TTC549 (cell line): ENCODE results near the gene TNFRSF14.

ENCODE experiments used
- FAIRE-seq: peaks from 2 replicates; lab custom pipeline; 2012; peaks lifted over from hg19 to GRCh38; lab: Jason Lieb, UNC

The TNFRSF14 gene

DNA sequence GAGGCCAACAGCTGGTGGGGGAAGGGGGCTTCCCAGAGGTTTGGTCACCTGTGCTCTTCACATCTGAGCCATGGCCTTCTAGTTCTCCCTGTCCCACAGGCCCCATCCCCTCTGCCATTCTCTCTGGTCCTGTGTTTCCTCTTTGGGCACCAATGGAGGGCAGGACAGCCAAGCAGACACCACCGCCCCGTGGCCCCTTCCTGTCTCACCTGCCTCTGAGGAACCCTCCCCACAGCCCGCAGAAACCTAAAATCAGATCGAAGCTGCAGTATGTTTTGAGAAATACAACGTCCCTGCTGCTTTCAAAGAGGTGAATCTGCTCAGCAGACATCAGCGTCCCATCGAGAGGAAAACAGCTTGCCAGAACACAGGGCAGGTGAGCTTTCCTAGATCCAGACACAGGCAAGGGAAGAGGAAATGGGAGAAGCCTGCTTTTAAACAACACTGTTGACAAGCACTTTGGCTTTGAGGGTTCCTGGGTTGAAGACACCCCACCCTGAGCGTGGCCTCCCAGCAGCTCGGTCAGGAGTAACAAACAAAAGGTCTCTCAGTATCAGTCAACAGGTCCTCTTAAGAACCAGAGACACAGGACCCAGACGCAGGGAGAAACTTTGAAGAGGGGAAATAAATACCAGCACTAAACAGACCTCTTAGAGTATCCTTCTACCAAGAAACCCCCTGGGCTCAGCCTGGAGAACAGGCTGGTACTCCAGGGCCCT is 32.1 kb upstream of the TNFRSF14 start:
- no peak for FAIRE-seq

DNA sequence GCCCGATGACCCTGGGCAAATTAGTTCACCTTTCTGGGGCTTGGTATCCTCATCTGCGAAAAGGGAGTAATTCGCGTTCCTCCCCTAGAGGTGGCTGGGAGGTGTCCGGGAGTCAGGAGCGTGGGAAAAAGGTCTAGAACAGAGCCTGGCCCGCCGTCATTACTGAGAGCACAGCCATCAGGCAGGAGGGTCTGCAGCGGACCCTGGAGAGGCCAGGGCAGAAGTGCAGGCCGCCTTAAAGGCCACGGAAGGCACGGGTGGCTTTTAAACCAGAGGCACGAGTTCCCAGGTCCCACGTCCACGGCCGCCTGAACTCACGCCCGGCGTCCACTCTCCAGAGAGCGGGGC is 30.6 kb upstream of the TNFRSF14 start:
- FAIRE-seq: no peak

DNA sequence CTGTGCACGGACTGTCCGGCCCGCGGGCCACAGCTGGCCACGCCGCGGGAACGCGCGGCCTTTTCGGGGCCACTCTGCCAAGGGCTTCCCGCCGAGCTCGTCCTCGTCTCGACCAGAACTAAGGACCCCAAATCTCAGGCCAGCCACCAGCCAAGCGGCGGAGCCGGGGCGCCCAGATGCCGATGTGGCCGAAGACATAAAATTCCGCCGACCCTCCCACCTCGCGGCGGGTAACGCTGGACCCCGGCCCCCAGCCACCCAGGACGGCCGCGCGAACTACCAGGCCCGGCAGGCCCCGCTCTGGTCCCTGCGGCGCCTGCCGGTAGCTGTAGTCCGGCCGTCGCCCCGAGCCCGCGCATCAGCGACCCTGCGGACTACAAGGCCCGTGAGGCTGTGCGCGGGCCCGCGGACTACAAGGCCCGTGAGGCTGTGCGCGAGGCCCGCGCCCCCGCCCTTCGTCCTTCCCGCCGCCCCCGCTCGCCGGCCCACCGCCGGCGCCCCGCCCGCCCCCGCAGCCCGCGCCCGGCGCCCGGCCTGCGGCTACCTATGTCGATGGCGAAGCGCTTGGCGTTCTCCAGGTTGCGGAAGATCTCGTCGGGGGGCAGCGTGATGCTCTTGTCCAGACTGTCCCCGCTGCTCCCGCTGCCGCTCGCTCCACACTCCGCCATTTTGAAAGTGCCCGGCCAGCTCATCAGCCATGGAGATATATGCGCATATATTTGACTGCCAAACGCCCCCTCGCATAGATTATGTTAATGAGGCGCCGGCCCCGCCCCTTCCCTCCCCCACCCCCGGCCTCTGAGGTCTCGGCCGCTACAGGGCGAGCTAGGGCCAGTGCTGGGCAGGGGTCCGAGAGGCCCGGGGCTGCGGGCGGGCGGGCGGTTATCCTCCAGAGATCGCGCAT is 30.0 kb upstream of the TNFRSF14 start, which contains the start of gene PANK4:
TSS of gene PANK4 (minus strand) at position 677 of the 904 bp plus-strand sequence. CDS start at position 668, 9 bp downstream.
- no peak for FAIRE-seq

DNA sequence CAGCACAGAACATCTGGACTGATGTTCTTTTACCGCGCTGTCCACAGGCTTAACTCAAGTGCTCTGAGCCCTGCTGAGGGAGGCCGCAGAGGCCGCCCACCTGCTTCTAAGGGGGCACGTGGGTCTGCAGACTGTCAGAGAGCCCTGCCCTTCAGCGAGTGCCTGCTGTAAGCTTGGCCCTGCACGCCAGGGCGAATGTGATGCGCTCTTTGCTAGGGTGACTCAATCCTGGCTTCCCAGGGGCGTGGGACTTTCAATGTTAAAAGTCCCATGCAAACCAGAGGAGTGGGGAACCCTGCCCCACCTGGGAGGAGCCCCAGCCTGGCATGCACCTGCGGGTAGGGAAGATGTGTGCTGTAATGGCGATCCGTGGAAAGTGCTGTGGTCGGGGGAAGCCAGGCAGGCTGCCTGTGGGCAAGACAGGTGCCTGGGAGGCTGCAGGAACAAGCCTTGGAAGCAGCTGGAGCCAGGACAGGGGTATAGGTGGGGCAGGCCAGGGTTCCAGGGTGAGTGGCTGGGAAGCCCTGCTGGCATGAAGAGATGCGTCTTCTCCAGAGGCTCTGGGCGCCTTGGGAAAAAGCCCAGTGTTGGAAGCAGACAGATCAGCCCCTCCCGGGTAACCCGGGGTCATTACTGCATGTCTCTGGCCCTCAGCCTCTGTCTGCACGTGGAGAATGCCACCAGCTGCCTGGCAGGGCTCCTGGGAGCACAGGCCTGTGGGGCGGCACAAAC is 29.2 kb upstream of the TNFRSF14 start:
- no peak for FAIRE-seq

DNA sequence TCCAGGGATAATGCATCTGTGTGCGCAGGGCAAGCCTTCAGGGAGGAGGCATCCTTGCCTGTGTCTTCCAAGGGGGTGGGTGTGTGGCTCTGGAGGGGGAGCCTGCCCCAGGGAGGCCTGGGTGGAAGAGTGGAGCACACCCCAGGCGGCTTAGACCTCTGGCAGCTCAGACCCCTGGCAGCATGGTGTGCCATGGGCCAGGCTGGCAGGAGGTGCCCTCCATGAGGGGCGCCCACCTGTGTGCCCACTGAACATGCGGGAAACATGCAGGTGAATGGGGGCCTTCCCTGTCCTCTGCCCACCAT is 28.7 kb upstream of the TNFRSF14 start:
- no peak for FAIRE-seq

DNA sequence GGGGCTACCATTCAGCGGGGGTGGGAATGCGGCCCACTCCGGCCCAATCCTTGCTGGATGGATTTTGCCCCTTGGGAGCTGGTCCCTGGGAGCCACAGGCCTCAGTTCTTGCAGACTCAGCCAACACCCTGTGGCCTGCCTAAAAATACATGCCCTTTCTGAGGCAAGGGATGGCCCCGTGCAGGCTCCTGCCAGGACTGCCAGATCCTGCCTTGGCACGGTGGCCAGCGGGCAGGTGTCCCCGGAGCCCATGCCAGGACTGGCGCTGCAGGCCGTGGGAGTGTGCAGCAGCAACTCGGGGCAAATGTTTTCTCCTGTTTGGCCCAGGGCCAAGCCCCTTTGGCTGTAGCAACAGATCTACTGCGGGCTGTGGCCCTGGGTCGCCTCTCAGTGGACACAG is 28.2 kb upstream of the TNFRSF14 start:
- FAIRE-seq: no peak

DNA sequence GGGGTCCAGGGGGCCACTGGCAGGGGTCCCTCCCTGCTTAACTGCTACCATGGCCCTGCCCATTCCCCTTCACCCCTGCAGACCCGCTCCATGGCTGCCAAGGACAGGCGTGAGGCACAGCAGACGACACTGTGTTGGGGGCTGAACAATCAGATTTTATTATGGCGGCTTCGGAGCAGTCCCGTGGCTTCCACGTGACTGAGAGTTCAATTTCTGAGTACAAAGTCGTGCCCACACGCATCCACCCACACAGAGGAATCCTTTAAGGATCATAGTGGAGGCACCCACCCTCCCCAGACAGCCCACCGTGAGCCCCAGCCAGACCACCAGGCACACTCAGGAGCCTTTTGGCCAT is 27.6 kb upstream of the TNFRSF14 start:
- no peak for FAIRE-seq

DNA sequence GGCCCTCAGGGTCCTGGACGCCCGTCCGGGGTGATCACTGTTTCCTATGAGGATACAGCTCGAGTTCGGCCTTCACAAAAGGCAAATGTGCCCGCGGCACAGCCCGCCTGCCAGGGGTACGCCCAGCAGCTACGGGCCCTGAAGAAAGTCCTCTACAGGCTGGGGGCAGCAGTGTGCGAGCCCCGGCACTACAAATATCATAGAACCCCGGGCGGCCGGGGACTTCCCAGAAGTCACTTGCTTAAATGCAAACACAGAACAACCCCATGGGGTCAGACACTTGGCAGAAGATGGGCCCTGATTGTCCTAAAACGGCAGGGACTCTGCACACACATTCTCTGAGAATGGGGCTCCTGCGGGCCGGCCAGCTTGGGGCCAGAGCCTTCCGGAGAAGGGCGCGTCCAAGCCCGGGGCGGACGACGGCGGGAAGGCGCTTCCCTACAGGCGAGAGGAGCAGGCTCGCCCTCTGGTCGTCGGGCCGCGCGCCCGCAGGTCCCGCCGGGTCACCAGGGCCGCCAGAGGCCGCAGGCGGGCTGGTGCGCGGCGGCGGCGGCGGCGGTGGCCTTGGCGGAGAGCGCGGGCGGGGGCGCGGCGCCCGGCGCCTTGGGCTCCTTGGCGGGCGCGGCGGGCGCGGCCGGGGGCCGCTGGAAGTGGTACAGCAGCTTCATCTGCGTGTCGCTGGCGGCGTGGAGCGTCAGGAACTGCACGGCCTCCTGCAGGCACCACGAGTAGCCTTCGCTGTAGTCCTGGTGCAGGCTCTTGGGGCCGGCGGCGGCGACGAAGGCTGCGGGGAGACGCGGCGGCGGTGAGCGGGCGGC is 27.0 kb upstream of the TNFRSF14 start:
- FAIRE-seq: no peak

DNA sequence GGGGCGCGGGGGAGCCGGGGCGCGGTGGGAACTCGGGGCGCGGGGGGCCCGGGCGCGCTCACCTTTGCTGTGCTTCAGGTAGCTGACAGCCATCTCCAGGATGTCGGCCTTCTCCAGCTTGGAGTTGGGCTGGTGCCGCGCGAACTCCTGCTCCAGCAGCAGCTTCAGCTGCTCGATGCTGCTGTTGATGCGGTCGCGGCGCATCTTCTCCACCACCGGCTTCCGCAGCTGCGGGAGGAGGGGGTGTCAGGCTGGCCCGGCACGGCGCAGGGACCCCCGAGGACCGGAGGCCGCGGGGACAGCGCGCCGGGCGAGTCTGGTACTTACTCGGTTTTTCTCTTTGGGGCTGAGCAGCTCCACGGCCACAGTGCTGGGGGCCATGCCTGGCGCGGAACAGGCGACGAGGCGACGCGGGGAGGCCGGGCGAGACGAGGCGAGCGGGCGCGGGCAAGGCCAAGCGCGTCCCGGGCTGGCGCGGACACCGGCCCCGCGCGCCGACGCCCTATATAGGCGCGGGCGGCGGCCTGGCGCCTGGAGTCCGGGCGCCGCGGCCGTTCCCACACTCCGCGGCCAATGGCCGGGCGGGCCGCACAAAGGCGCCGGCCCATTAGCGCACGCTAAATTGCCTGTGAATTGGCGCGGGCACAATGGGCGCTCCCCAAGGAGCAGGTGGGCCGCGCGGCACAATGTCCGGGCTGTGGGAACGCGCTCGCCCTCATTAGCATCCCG is 26.2 kb upstream of the TNFRSF14 start, which contains the start of gene HES5:
TSS of gene HES5 (minus strand) at position 480 of the 729 bp plus-strand sequence. CDS start at position 381, 99 bp downstream.
- no peak for FAIRE-seq

DNA sequence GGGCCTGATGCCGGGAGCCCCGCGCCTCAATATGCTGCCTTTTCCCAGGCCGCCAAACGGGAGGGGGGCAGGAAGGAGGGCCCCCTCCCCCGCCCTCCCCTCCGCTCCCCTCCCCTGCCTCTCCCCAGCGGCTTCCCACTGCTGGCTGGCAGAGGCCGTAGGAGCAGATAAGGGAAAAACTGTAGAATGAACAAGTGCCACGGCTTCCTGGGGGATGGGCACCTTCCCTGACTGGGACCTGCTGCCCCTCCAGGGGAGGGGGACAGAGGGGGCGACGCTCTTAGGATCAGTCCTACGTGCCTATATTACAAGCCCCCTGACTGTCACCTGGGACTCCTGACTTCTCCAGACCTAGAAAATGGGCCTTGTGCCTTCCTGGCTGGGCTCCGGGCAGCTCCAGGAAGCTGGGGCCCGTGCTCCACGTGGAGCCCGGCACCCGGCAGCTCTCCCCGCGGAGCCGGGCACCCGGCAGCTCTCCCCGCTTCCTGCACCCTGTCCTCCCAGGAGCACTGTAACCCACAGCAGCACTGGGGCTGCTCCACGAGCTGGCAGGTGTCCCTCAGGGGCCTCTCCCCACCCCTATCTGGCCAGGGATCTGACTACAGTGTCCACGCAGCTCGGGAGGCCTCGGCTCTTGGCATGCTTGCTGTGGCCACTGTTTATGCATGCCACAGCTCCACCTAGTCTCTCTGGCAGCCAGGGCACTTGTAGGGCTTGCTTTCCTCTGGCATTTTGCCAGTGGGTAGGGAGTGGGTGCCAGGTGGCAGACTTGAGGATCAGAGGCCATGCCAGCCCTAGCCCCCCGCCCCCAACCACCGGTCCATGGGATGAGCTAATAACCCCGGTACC is 25.4 kb upstream of the TNFRSF14 start:
- FAIRE-seq: no peak

DNA sequence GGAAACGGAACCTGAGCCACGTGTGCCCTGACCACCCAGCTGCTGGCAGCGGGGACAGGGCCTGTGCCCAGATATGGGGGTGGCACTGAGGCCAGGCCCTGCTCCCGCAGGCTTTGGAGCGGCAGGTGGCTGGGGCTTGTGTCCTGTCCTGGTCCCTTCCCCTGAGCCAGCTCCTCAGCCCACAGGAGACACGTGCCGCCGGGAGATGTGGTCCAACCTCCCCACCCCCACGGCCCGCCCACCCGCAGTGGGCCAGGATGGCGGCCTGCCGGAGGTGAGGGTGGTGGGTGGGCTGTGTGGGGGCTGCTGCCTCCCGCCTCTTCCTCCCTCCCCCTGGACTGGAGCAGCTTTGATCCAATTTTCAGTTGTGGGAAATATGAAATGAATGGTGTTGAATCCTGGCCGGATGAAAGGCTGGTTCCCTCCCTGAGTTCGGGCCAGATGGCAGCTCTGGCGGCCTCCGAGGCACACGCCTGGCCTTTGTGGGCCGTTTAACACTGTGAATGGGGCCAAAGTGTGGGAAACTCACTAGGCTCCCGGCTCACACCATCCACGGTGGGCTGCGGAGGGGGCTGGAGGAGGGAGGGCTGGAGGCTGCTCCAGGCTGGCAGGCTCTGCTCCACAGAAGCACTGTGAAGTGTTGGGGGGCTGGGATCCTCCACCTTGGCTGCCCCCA is 23.5 kb upstream of the TNFRSF14 start:
- no peak for FAIRE-seq

DNA sequence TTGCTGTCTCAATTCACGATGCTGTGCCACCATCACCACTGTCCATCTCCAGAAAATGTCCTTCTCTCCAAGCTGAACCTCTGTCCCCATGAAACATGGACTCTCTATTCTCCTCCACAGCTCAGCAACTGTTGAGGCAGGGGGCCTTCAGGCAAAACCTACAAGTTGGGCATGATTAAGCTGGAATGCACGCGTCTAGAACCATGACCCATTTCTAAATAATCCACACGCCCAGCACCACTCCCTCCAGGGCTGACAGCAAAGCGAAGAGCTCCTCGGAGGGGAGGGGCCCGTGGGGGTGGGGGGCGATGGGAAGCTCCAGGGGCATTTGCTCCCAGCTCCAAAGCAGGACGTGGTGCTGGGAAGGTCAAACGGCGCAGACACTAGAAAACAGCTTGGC is 22.8 kb upstream of the TNFRSF14 start:
- FAIRE-seq: no peak

DNA sequence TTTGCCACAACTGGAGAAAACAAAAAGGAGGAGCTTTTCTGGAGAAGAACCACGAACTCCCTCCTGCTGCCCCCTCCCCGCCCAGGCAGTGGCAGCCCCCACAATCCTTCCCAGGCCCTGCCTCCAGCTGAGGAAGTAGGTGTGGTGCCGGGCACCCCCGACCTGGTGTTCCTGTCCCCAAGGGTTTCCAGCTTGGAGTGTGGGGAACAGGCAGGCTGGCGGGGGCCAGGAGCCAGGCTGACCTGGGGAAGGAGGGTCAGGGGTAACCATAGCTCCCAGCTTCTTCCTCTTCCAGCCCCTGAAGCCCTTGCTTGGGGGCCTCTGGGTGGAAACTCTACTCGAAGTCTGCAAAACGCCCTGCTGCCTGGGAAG is 21.9 kb upstream of the TNFRSF14 start:
- no peak for FAIRE-seq

DNA sequence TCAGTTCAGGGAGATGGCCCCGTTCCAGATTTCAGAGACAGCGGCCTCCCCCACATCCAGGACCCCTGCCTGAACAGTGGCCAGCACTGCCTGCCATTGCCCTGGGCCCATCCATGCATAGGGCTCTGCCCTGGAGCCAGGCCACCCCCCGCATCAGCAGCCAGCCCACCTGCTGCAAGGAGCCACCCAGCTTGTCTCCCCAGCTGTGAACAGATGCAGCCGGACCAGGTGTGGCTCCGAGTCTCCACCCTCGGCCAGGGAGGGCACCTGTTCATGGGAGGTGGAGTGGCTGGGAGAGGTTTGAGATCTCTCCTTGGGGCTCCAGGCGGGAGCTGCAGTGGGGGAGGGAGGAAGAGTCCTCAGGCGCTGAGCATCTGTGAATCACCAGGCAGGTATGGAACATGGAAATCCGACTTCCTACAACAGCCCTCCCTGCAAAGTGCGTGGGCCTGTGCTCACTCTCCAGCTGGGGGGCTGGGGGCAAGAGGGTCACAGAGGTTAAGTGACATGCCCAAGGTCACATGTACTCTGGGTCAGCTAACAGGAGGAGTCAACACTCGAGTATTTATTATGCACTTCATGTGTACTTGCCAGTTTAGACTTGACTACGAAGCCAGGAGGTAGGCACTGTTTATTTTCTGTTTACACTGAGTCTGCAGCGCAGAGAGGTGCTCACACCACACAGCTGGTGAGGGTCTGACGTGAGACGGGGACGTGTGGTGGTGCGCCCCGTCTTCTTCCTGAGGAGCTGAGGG is 21.3 kb upstream of the TNFRSF14 start:
- FAIRE-seq: no peak

DNA sequence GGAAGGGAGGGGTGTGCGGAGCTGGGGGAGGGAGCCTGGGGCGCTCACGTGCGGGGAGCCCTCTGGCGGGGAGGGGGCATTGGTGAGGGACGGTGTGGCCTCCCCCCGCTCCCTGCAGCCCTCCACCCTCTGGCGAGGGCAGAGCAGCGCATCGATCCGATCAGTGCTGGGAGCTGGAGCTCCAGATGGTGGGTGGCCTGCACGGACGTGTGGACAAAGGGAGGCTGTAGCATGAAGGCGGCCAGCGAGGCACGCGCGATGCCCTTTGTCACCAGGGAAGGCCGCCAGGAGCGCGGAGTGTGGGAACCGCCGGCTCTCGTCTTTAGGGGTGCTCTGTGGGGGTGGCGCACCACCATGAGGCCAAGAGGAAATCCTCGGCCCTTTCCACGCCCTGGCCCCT is 20.7 kb upstream of the TNFRSF14 start:
- FAIRE-seq: no peak

DNA sequence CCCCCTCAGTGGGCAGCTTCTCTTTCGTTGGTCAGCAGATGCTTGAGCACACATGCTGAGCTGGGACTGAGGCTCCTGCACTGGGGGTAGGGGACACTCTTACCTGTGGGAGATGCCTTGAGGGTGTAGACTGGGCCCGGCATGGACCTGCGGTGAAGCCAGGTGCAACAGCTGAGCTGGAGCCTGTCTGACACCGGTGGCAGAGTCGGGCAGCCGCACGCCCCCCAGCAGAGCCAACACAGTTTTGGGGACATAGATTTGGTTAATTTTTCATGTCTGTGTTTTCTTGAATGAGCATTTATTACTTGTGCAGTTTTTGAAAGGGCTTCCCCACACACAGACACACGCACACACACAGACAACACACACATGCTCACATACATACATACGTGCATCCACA is 20.2 kb upstream of the TNFRSF14 start:
- no peak for FAIRE-seq

DNA sequence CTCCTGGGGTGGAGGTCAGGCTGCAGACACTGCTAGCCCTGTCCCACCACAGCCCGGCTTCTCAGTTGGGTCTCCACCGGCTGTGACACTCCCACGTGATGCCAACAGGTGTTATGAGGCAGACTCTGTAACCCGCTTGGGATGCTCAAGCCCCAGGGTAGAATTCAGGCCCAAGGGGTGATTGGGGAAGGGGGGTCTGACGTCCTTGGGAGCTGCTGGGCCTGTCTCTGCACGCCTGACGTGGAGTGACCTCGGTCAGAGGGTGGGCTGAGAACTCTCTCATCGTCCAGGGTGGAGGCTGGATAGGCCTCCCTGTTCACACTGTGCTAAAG is 18.4 kb upstream of the TNFRSF14 start:
- no peak for FAIRE-seq

DNA sequence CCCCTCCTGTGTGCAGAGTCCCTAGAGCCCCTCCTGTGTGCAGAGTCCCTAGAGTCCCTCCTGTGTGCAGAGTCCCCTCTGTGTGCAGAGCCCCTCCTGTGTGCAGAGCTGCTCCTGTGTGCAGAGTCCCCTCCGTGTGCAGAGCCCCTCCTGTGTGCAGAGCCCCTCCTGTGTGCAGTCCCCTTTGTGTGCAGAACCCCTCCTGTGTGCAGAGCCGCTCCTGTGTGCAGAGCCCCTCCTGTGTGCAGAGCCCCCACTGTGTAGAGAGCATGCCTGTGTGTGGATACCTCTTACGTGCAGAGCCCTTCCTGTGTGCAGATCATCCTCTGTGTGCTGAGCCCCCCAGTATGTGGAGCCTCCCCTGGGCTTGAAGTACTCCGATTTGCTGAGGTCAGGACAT is 17.8 kb upstream of the TNFRSF14 start:
- no peak for FAIRE-seq

DNA sequence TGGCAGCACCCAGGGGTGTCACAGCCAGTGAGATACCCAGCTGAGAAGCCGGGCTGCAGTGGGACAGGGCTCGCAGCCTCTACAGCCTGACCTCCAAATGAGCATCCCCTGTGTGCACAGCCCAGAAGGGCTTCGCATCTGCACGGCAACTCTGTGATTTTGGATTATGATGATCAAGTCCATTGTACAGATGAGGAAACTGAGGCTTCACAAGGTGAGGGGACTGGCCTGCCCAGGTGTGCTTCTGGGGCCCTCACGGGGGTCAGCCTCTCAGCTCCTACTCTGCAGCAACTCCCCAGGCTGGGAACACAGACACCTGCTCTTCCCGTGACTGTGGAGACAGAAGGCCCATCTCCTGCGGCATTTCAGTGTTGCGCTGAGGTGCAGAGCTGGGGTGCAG is 17.3 kb upstream of the TNFRSF14 start:
- FAIRE-seq: no peak
